ENCODE data around the gene KRTAP4-6.

DNA sequence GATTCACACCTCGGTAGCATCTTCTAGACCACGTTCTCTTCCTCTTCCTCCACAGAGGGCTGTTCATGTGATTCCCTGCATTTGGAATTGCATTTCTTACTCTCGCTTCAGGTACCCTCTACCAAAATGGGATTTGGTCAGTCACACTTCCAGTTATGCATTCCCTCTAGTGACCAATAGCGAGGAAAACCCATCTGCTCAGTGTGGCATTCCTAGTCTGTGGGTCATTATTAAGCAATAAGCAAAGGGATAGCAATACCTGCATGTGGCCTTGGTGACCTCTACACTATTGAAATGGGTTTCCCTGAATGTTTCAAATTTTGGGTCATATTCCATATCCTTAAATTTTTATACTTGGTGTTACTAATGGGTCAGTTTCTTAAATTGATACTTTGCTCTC lies 9.7 kb upstream of the KRTAP4-6 start:
- no peak for TF ChIP-seq POLR2A (IDR thresholded peaks at IDR 0.05)
- TF ChIP-seq, protein P1, sequence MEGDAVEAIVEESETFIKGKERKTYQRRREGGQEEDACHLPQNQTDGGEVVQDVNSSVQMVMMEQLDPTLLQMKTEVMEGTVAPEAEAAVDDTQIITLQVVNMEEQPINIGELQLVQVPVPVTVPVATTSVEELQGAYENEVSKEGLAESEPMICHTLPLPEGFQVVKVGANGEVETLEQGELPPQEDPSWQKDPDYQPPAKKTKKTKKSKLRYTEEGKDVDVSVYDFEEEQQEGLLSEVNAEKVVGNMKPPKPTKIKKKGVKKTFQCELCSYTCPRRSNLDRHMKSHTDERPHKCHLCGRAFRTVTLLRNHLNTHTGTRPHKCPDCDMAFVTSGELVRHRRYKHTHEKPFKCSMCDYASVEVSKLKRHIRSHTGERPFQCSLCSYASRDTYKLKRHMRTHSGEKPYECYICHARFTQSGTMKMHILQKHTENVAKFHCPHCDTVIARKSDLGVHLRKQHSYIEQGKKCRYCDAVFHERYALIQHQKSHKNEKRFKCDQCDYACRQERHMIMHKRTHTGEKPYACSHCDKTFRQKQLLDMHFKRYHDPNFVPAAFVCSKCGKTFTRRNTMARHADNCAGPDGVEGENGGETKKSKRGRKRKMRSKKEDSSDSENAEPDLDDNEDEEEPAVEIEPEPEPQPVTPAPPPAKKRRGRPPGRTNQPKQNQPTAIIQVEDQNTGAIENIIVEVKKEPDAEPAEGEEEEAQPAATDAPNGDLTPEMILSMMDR (IDR thresholded peaks at IDR 0.05 in 4 of 5, conservative IDR thresholded peaks at IDR 0.05 in 1 of 5): no peak
